Measurements from ENCODE around the gene PARD3. TPM values are rescaled to one million over a fixed set of nuclear protein-coding genes. Genes with fewer than 3 reads are reported as not detected.
"Not testable (repeated sequence)": the region's sequence is repeated elsewhere in the genome, so short reads cannot be mapped to it uniquely, and the experiment has no call there.

Gene PARD3
- total RNA-seq, 1 donor from 2014 or later = 34.1 TPM

DNA sequence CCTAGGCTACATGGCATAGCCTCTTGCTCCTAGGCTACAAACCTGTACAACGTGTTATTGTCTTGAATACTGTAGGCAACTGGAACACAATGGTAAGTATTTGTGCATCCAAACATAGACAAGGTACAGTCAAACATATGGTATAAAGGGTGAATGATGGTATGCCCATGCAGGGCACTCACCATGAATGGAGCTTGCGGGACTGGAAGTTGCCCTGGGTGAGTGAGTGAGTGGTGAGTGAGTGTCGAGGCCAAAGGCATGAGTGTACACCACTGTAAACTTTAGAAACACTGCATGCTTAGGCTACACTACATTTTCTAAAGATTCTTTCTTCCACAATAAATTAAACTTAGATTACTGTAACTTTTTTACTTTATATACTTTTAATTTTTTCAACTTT, 165.7 kb downstream of the PARD3 start:
- Histone ChIP-seq H3K27ac (no peak overlapping the region), H3K4me1 (no peaks in the 10 kb centered on the region), H3K36me3 (no peaks in the 10 kb centered on the region), H3K4me3 (no peak overlapping the region), H3K9me3 (no peaks in the 10 kb centered on the region), H3K27me3 (ENCODE audit: low read depth) (no peaks in the 10 kb centered on the region)
- intact Hi-C loops (cut with DNase I) = no loop called here
- ATAC-seq (no peak), DNase-seq (no peak)
- TF ChIP-seq, protein P1, sequence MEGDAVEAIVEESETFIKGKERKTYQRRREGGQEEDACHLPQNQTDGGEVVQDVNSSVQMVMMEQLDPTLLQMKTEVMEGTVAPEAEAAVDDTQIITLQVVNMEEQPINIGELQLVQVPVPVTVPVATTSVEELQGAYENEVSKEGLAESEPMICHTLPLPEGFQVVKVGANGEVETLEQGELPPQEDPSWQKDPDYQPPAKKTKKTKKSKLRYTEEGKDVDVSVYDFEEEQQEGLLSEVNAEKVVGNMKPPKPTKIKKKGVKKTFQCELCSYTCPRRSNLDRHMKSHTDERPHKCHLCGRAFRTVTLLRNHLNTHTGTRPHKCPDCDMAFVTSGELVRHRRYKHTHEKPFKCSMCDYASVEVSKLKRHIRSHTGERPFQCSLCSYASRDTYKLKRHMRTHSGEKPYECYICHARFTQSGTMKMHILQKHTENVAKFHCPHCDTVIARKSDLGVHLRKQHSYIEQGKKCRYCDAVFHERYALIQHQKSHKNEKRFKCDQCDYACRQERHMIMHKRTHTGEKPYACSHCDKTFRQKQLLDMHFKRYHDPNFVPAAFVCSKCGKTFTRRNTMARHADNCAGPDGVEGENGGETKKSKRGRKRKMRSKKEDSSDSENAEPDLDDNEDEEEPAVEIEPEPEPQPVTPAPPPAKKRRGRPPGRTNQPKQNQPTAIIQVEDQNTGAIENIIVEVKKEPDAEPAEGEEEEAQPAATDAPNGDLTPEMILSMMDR (IDR thresholded peaks at IDR 0.05) = no peak

DNA sequence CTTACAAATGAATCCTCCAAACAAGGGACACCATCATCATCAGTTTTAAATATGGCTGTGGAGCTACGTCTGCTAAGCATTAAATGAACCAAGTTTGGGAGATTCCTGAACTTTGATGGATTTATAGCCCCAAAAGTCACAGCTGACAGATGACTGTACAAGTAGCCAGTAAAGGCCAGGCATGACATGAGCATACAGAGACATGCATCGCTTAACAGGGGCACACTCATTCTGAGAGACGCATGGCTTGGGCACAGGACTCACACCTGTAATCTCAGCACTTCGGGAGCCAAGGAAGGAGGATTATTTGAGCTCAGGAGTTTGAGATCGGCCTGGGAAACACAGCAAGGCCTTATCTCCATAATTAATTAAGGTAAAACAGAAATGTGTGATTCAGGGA, 166.2 kb downstream of the PARD3 start:
- ATAC-seq = no peak
- no peaks in the 10 kb centered on the region for H3K4me1 ChIP-seq
- H3K4me3 ChIP-seq = no peak overlapping the region
- DNase-seq = no peak
- H3K27me3 ChIP-seq (ENCODE audit: low read depth) = no peaks in the 10 kb centered on the region
- H3K9me3 ChIP-seq = no peaks in the 10 kb centered on the region
- intact Hi-C loops (cut with DNase I) = no loop called here
- H3K27ac ChIP-seq = no peak overlapping the region
- H3K36me3 ChIP-seq = no peaks in the 10 kb centered on the region
- TF ChIP-seq, protein P1 (IDR thresholded peaks at IDR 0.05) = no peak

DNA sequence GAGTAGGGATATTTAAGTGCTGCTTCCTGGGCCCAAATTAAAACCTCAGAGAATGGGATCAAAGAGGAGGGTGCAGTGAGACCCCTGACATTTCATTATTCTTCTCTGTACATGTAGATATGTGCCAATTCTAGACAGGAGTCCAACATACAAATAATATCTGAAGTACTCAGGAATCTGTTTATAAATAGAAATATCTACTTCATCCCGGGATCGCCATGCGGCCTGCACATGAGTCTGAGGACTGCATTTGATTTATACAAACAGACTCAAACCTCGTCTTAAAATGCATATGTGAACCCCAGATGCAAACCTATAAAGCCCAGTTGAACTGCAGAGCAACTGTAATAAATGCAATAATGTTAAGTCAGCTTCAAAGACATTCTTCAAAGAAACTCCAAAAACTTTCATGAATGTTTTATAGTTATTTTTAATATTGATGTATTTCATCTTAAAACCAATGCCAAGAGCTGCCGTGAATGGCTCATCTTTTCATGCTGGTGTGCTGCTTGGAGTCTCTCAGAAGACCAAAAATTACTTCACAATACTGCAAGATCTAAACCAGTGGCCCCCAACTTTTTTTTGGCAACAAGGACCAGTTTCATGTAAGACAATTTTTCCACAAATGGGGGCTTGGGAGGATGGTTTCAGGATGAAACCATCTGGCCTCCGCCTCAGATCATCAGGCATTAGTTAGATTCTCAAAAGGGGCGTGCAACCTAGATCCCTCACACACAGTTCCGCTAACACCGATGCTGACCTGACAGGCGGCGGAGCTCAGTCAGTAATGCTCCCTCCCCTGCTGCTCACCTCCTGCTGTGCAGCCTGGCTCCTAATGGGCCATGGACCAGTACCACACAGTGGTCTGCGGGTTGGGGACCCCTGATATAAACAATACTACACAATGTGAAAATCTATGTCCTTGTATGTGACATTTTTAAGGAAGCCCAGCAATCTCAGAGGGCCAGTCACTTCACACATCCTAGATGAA, 166.9 kb downstream of the PARD3 start:
- Histone ChIP-seq H3K27ac (no peak overlapping the region), H3K4me1 (no peaks in the 10 kb centered on the region), H3K4me3 (no peak overlapping the region), H3K27me3 (ENCODE audit: low read depth) (no peaks in the 10 kb centered on the region), H3K36me3 (no peaks in the 10 kb centered on the region), H3K9me3 (no peaks in the 10 kb centered on the region)
- DNase-seq (no peak), ATAC-seq (no peak)
- intact Hi-C loops (cut with DNase I) = no loop called here
- TF ChIP-seq, protein P1 (IDR thresholded peaks at IDR 0.05) = no peak

DNA sequence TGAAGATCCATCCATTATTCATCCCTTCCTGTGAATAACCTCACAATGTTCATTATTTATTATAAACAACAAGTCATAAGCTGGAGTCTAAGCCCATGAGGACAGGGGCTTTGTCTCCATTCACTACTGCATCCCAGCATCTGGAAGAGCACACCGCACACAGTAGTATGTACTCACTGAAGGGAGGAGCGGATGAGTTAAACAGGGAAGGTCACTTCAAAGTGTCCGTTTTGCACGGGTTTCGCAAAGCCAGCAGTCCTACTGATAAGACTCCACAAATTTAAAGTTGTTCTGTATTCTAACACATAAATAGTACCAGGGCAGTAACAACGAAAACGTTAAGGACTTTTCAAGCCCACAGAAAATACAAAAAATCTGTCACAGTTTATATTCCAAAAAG, 167.9 kb downstream of the PARD3 start:
- TF ChIP-seq, protein P1 (IDR thresholded peaks at IDR 0.05) = no peak
- no peaks in the 10 kb centered on the region for H3K36me3 ChIP-seq
- no peak overlapping the region for H3K4me3 ChIP-seq
- ATAC-seq = no peak
- no peak for DNase-seq
- intact Hi-C loops (cut with DNase I) = no loop called here
- no peaks in the 10 kb centered on the region for H3K4me1 ChIP-seq
- no peaks in the 10 kb centered on the region for H3K9me3 ChIP-seq
- H3K27ac ChIP-seq = no peak overlapping the region
- no peaks in the 10 kb centered on the region for H3K27me3 ChIP-seq (ENCODE audit: low read depth)

DNA sequence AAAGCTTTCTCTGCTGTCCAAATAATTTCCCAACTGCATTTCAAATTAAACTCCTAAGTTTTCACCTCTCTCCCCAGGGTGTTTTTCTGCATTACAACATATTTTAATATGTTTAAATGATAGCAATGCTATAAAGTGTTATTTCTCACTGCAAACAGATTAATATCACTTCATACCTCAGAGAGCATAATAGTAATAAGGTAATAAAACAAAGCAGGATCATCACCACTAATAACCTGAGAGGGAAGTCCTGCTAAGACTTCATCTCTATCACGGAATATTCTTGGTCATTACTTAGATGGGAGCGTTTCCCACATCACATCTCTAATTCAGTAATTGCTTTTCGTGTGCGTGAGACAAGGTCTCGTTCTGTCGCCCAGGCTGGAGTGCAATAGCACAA, 168.8 kb downstream of the PARD3 start:
- H3K27me3 ChIP-seq (ENCODE audit: low read depth) = no peaks in the 10 kb centered on the region
- no peaks in the 10 kb centered on the region for H3K9me3 ChIP-seq
- DNase-seq = no peak
- ATAC-seq = no peak
- H3K4me3 ChIP-seq = no peak overlapping the region
- intact Hi-C loops (cut with DNase I) = no loop called here
- no peaks in the 10 kb centered on the region for H3K4me1 ChIP-seq
- TF ChIP-seq, protein P1 (IDR thresholded peaks at IDR 0.05) = no peak
- H3K27ac ChIP-seq = no peak overlapping the region
- no peaks in the 10 kb centered on the region for H3K36me3 ChIP-seq

DNA sequence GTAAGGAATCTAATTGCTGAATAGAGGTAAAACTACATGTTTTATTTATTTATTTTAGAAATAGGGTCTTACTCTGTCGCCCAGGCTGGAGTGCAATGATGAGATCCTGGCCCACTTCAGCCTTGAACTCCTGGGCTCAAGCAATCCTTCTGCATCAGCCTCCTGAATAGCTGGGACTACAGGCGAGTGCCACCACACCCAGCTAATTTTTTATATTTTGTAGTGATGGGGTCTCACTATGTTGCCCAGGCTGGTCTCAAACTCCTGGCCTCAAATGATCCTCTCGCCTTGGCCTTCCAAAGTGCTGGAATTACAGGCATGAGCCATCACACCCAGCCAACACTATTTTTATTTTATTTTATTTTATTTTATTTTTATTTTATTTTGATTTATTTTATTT, 170.3 kb downstream of the PARD3 start:
- H3K27ac ChIP-seq; ATAC-seq; H3K9me3 ChIP-seq; H3K36me3 ChIP-seq; H3K4me3 ChIP-seq; H3K4me1 ChIP-seq; DNase-seq; intact Hi-C loops (cut with DNase I); H3K27me3 ChIP-seq (ENCODE audit: low read depth): not testable (repeated sequence)

Data from lower lobe of right lung (tissue), 2 donors.